ENCODE data around the gene GALNTL6. TPM values are rescaled to one million over a fixed set of nuclear protein-coding genes. Genes with fewer than 3 reads are reported as not detected.
"Not testable (repeated sequence)": the region's sequence is repeated elsewhere in the genome, so short reads cannot be mapped to it uniquely, and the experiment has no call there.

GALNTL6 gene
- total RNA-seq, 2 experiments from 2014 or later, result not detected

DNA sequence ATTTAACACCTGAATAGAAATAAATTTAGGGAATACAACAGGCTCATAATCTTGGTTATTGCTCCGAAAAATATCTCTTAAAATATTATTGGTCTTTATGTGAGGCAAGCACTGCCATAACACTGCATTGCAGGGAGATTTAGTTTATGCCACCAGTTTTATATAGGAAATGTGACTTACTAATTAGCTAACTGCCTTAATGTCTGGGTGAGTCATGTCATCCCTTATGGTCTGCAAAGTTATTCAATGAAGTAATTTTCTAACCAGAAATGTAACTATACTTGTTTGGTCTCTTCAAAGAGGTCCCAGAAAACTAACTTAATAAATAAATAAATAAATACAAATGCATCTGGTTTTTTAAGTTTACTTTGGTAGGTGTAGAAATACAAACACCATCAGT lies 597.2 kb downstream of the GALNTL6 start:
- H3K36me3 Mint-ChIP-seq, result no peaks in the 10 kb centered on the region
- H3K4me1 Mint-ChIP-seq (ENCODE audit: low read depth), result no peaks in the 10 kb centered on the region
- H3K9me3 Mint-ChIP-seq, result no peaks in the 10 kb centered on the region
- H3K4me3 Mint-ChIP-seq, result no peak overlapping the region
- no peaks in the 10 kb centered on the region for H3K27me3 Mint-ChIP-seq
- ChIA-PET POLR2A (no interaction called here), CTCF (no interaction called here)
- H3K27ac Mint-ChIP-seq, result no peak overlapping the region
- no peak for DNase-seq
- intact Hi-C loops (cut with micrococcal nuclease), result no loop called here

GRCh38 chr4:172411149-172411548 lies 597.9 kb downstream of the GALNTL6 start:
- peaks cover 5% of the 10 kb centered on the region for H3K9me3 Mint-ChIP-seq
- CTCF ChIA-PET, result no interaction called here
- no peaks in the 10 kb centered on the region for H3K4me1 Mint-ChIP-seq (ENCODE audit: low read depth)
- DNase-seq, result no peak
- H3K27me3 Mint-ChIP-seq, result no peaks in the 10 kb centered on the region
- H3K36me3 Mint-ChIP-seq, result no peaks in the 10 kb centered on the region
- POLR2A ChIA-PET, result no interaction called here
- no peak overlapping the region for H3K4me3 Mint-ChIP-seq
- H3K27ac Mint-ChIP-seq, result no peak overlapping the region
- intact Hi-C loops (cut with micrococcal nuclease), result no loop called here

GRCh38 chr4:172412851-172413580 lies 599.8 kb downstream of the GALNTL6 start:
- ChIA-PET CTCF (no interaction called here), POLR2A (no interaction called here)
- intact Hi-C loops (cut with micrococcal nuclease), result no loop called here
- Mint-ChIP-seq H3K36me3 (no peaks in the 10 kb centered on the region), H3K9me3 (peaks cover 5% of the 10 kb centered on the region), H3K4me1 (ENCODE audit: low read depth) (no peaks in the 10 kb centered on the region), H3K4me3 (no peak overlapping the region), H3K27ac (no peak overlapping the region), H3K27me3 (no peaks in the 10 kb centered on the region)
- DNase-seq, result no peak

- POLR2A ChIA-PET, result not testable (repeated sequence)
Measured at GRCh38 chr4:172428979-172429378, 615.8 kb downstream of the GALNTL6 start.

DNA sequence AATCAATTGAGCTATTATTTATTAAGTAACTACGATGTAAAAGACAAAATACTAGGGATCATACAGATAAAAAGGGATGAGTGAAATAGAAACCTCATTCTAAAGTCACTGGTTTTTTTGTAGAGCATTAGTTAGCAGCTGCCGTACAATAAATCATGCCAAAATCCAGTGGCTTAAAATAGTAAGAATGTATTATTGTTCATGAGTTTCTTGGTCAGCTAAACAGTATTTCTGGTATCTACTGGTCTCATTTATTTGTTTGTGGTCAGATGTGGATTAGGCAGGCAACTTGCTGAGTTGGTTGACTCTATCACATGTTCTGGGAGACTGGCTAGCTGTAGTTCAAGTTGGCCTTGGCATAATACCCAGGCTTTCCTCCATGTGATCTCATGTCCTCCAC lies 667.3 kb downstream of the GALNTL6 start:
- ChIA-PET CTCF (no interaction called here), POLR2A (no interaction called here)
- no peak for DNase-seq
- Mint-ChIP-seq H3K27me3 (no peaks in the 10 kb centered on the region), H3K4me1 (ENCODE audit: low read depth) (no peaks in the 10 kb centered on the region), H3K27ac (no peak overlapping the region), H3K36me3 (no peaks in the 10 kb centered on the region), H3K9me3 (peaks cover 14% of the 10 kb centered on the region), H3K4me3 (no peak overlapping the region)
- intact Hi-C loops (cut with micrococcal nuclease), result no loop called here

More at GRCh38 chr4:172428979-172429378, 615.8 kb downstream of the GALNTL6 start:
- intact Hi-C loops (cut with micrococcal nuclease); H3K27ac Mint-ChIP-seq; H3K4me1 Mint-ChIP-seq (ENCODE audit: low read depth); H3K9me3 Mint-ChIP-seq; H3K36me3 Mint-ChIP-seq; H3K4me3 Mint-ChIP-seq; H3K27me3 Mint-ChIP-seq; DNase-seq; CTCF ChIA-PET: not testable (repeated sequence)

DNA sequence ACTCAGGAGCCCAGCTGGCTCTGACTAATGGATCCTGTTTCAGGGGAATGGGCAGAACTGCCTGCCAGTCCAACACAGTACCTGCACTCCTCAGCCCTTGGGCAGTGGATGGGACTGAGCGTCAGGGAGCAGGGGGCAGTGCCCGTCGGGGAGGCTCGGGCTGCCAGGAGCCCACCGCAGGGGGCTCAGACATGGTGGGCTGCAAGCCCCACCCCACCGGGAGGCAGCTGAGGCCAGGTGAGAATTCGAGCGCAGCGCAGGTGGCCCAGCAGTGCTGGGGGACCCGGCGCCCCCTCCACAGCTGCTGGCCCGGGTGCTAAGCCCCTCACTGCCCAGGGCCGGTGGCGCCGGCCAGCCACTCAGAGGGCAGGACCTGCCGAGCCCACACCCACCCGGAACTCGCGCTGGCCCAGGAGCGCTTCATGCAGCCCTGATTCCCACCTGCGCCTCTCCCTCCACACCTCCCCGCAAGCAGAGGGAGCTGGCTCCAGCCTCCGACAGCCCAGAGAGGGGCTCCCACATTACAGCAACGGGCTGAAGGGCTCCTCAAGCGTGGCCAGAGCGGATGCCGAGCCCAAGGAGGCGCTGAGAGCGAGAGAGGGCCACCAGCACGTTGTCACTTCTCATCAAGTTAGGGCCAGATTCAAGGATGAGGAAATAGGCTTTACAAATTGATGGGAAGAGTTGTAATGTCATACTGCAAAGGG lies 668.8 kb downstream of the GALNTL6 start:
- no peak overlapping the region for H3K4me3 Mint-ChIP-seq
- H3K36me3 Mint-ChIP-seq, result no peaks in the 10 kb centered on the region
- intact Hi-C loops (cut with micrococcal nuclease), result no loop called here
- H3K9me3 Mint-ChIP-seq, result peaks cover 14% of the 10 kb centered on the region
- CTCF ChIA-PET, result no interaction called here
- POLR2A ChIA-PET, result no interaction called here
- no peak for DNase-seq
- H3K4me1 Mint-ChIP-seq (ENCODE audit: low read depth), result no peaks in the 10 kb centered on the region
- H3K27me3 Mint-ChIP-seq, result no peaks in the 10 kb centered on the region
- H3K27ac Mint-ChIP-seq, result no peak overlapping the region

DNA sequence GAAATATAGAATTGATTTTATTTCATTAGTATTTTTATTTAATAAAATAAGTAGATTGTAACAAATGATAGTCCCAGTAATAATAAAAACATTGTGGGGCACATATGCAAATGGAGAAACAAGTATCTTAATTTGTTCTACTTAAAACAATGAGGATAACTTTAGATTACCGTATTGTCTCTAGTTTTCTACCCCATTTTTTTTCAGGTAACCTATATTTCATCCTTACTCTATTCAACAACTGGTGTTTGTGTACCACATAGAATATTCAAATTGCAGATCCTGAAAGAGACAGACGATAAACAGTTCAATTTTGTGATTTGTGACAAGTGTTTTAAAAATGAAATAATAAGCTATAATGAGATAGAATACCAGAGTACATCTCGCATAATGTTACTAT lies 671.8 kb downstream of the GALNTL6 start:
- DNase-seq, result no peak
- ChIA-PET CTCF (no interaction called here), POLR2A (no interaction called here)
- Mint-ChIP-seq H3K36me3 (no peaks in the 10 kb centered on the region), H3K9me3 (peaks cover 8% of the 10 kb centered on the region), H3K4me3 (no peak overlapping the region), H3K4me1 (ENCODE audit: low read depth) (no peaks in the 10 kb centered on the region), H3K27ac (no peak overlapping the region), H3K27me3 (no peaks in the 10 kb centered on the region)
- intact Hi-C loops (cut with micrococcal nuclease), result no loop called here

- H3K9me3 Mint-ChIP-seq, result peaks cover 2% of the 10 kb centered on the region
- no peaks in the 10 kb centered on the region for H3K4me1 Mint-ChIP-seq (ENCODE audit: low read depth)
- no peak for DNase-seq
- CTCF ChIA-PET, result no interaction called here
- POLR2A ChIA-PET, result no interaction called here
- no peaks in the 10 kb centered on the region for H3K27me3 Mint-ChIP-seq
- H3K36me3 Mint-ChIP-seq, result no peaks in the 10 kb centered on the region
- intact Hi-C loops (cut with micrococcal nuclease), result no loop called here
- H3K27ac Mint-ChIP-seq, result no peak overlapping the region
- H3K4me3 Mint-ChIP-seq, result no peak overlapping the region
Measured at GRCh38 chr4:172486531-172486930, 673.3 kb downstream of the GALNTL6 start.

DNA sequence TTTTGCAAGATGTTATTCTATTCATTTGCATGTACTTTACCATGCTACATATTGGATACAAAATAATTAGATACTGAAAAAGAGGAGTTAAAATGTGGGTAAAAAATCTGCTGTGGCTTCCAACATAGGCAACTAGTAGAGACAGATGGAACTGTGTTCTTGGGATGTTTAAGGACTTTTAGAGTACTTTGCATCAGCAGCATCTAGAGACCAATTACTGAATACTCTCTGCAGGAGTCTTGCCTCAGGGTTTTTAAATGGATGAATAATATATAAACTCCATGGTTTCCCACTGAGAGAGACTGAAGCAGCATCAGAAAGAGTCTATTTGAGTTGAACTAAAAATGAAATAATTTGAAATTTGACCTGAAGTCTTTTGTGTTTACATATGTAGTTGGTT lies 676.7 kb downstream of the GALNTL6 start:
- ChIA-PET CTCF (no interaction called here), POLR2A (no interaction called here)
- peaks cover 2% of the 10 kb centered on the region for H3K9me3 Mint-ChIP-seq
- DNase-seq, result no peak
- H3K36me3 Mint-ChIP-seq, result no peaks in the 10 kb centered on the region
- H3K27me3 Mint-ChIP-seq, result no peaks in the 10 kb centered on the region
- no peak overlapping the region for H3K4me3 Mint-ChIP-seq
- no peak overlapping the region for H3K27ac Mint-ChIP-seq
- intact Hi-C loops (cut with micrococcal nuclease), result no loop called here
- H3K4me1 Mint-ChIP-seq (ENCODE audit: low read depth), result no peaks in the 10 kb centered on the region

DNA sequence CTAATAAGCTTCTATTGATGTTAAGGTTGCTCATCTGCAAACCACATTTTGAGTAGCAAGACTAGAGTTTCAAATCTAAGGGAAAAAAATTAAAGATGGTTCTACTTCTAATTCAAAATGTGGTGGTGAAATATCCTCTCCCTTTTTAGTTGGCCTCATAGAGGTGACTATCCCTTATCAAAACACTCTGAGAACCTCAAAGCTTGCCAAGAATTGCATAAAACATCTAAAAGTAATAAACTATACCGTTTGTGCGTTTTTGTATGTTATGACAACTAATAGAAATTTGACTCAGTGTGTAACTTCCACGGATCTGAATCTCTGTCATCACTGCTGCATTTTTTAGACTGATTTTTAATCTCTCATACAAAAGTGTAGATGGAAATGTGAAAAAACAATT lies 682.6 kb downstream of the GALNTL6 start:
- ChIA-PET CTCF (no interaction called here), POLR2A (no interaction called here)
- Mint-ChIP-seq H3K27me3 (no peaks in the 10 kb centered on the region), H3K9me3 (peaks cover 2% of the 10 kb centered on the region), H3K36me3 (no peaks in the 10 kb centered on the region), H3K4me1 (ENCODE audit: low read depth) (no peaks in the 10 kb centered on the region), H3K27ac (no peak overlapping the region), H3K4me3 (no peak overlapping the region)
- intact Hi-C loops (cut with micrococcal nuclease), result no loop called here
- DNase-seq, result no peak

DNA sequence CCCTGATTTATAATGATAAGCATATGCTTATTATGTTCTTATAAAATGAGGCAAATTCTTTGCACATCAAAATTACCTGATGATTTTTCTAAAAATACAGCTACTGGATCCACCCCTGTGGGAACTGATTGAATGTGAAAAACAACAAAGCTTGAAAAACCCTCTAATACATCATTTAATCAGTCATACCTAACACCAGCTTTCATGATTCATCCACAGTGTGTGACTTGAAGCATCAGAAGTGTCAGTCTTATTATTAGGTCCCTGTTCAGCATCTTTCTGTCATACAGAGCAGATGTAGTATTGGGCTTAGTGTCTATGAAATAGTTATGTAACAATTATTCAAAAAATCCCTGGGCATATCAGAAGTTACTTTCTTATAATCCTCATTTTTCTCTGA lies 684.1 kb downstream of the GALNTL6 start:
- intact Hi-C loops (cut with micrococcal nuclease), result no loop called here
- Mint-ChIP-seq H3K9me3 (no peaks in the 10 kb centered on the region), H3K36me3 (no peaks in the 10 kb centered on the region), H3K27me3 (no peaks in the 10 kb centered on the region), H3K4me1 (ENCODE audit: low read depth) (no peaks in the 10 kb centered on the region), H3K4me3 (no peak overlapping the region), H3K27ac (no peak overlapping the region)
- ChIA-PET POLR2A (no interaction called here), CTCF (no interaction called here)
- DNase-seq, result no peak

DNA sequence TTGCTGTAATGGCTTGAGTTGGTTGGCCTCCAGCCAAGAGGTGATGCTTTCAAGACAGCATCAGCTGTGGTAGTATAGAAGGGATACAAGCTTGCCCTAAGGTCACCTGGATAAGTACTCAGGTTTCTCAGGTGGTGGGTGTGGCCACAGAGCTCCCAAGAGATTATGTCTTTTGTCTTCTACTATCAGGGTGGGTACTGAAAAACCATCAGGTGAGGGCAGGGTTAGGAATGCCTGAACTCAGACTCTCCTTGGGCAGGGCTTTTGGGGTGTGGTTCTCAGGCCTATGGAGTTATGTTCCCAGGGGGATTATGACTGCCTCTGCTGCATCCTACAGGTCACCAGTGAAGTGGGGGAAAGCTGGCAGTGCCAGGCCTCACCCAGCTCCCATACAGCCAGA lies 700.8 kb downstream of the GALNTL6 start:
- CTCF ChIA-PET, result no interaction called here

GRCh38 chr4:172514801-172515200 lies 701.6 kb downstream of the GALNTL6 start:
- intact Hi-C loops (cut with micrococcal nuclease), result no loop called here
- ChIA-PET CTCF (no interaction called here), POLR2A (no interaction called here)
- Mint-ChIP-seq H3K9me3 (peaks cover 11% of the 10 kb centered on the region), H3K4me3 (no peak overlapping the region), H3K27ac (no peak overlapping the region), H3K4me1 (ENCODE audit: low read depth) (no peaks in the 10 kb centered on the region), H3K27me3 (no peaks in the 10 kb centered on the region), H3K36me3 (no peaks in the 10 kb centered on the region)
- no peak for DNase-seq

More for the DNA sequence above, 700.8 kb downstream of the GALNTL6 start:
- H3K36me3 Mint-ChIP-seq, result no peaks in the 10 kb centered on the region
- no peak overlapping the region for H3K27ac Mint-ChIP-seq
- intact Hi-C loops (cut with micrococcal nuclease), result no loop called here
- no peak overlapping the region for H3K4me3 Mint-ChIP-seq
- peaks cover 12% of the 10 kb centered on the region for H3K9me3 Mint-ChIP-seq
- no peaks in the 10 kb centered on the region for H3K4me1 Mint-ChIP-seq (ENCODE audit: low read depth)
- no peak for DNase-seq
- H3K27me3 Mint-ChIP-seq, result no peaks in the 10 kb centered on the region
- POLR2A ChIA-PET, result no interaction called here

All from activated CD4-positive, alpha-beta memory T cell treated with anti-CD3 and anti-CD28 coated beads for 36 hours (primary cell).